HEK293 (cell line): ENCODE data around the gene IPO13.

Source experiments
- CTCF ChIP-seq: fragments of 450-650 bp; formaldehyde crosslinking; IDR thresholded peaks from 2 replicates; pipeline ENCODE4 v1.5.1; 2016; ENCODE audit warnings: missing biosample characterization, missing genetic modification characterization
- GLI2 ChIP-seq: fragments of 450-650 bp; formaldehyde crosslinking; IDR thresholded peaks from 2 replicates; pipeline ENCODE4; 2017; ENCODE audit warnings: missing biosample characterization, missing genetic modification characterization, low read depth, borderline replicate concordance
- KLF8 ChIP-seq: fragments of 450-650 bp; formaldehyde crosslinking; IDR thresholded peaks from 2 replicates; pipeline ENCODE4 v1.5.1; 2016; ENCODE audit warnings: missing biosample characterization, missing genetic modification characterization
- PRDM1 ChIP-seq: fragments of 450-650 bp; formaldehyde crosslinking; IDR thresholded peaks from 2 replicates; pipeline ENCODE4; 2016; ENCODE audit warnings: missing biosample characterization, missing genetic modification characterization
- ZBTB7A ChIP-seq: fragments of 450-650 bp; formaldehyde crosslinking; IDR thresholded peaks from 2 replicates; pipeline ENCODE4 v1.5.1; 2016; ENCODE audit warnings: low read depth, missing biosample characterization, missing genetic modification characterization
- ZNF280D ChIP-seq: fragments of 450-650 bp; formaldehyde crosslinking; IDR thresholded peaks from 2 replicates; pipeline ENCODE4 v1.5.1; 2016; ENCODE audit warnings: missing biosample characterization, missing genetic modification characterization
- ZNF549 ChIP-seq: fragments of 450-650 bp; IDR thresholded peaks from 2 replicates; pipeline ENCODE4 v1.5.1; 2018; ENCODE audit warnings: missing biosample characterization, missing genetic modification characterization, mild to moderate bottlenecking, inconsistent platforms, moderate library complexity
- ZNF623 ChIP-seq: fragments of 450-650 bp; formaldehyde crosslinking; IDR thresholded peaks from 2 replicates; pipeline ENCODE4 v1.5.1; 2016; ENCODE audit warnings: missing biosample characterization, missing genetic modification characterization
- ZNF629 ChIP-seq: fragments of 450-650 bp; formaldehyde crosslinking; IDR thresholded peaks from 2 replicates; pipeline ENCODE4 v1.5.1; 2017; ENCODE audit warnings: missing biosample characterization, missing genetic modification characterization
- ZNF670 ChIP-seq: fragments of 450-650 bp; formaldehyde crosslinking; IDR thresholded peaks from 2 replicates; pipeline ENCODE4 v1.5.1; 2016; ENCODE audit warnings: missing biosample characterization, missing genetic modification characterization, low read depth

GRCh38 chr1:43954036-43954435 lies 7.3 kb downstream of the IPO13 start:
- TF ChIP-seq ZNF549 (tag by site-specific recombination) = no peak
- no peak for TF ChIP-seq ZBTB7A (tag by site-specific recombination)
- TF ChIP-seq ZNF623 (tag by site-specific recombination) = no peak
- TF ChIP-seq ZNF629 (tag by site-specific recombination) = no peak
- TF ChIP-seq GLI2 (tag by site-specific recombination) = no peak
- TF ChIP-seq KLF8 (tag by site-specific recombination) = no peak
- no peak for TF ChIP-seq CTCF (tag by site-specific recombination)
- TF ChIP-seq ZNF280D = no peak
- TF ChIP-seq PRDM1 (tag by site-specific recombination) = no peak
- TF ChIP-seq ZNF670 = no peak
